HG03469 (cell line): ENCODE data around the gene TRMT1L.
"Not testable (repeated sequence)": the region's sequence is repeated elsewhere in the genome, so short reads cannot be mapped to it uniquely, and the experiment has no call there.

Source experiments
- ATAC-seq: cut with Tn5 transposase; IDR thresholded peaks from one replicate; pipeline ENCODE4 v1.9.1; 2021; ENCODE audit warnings: mild to moderate bottlenecking, moderate library complexity, moderate number of reproducible peaks; ENCODE audit not compliant: unreplicated experiment

The TRMT1L gene, protein sequence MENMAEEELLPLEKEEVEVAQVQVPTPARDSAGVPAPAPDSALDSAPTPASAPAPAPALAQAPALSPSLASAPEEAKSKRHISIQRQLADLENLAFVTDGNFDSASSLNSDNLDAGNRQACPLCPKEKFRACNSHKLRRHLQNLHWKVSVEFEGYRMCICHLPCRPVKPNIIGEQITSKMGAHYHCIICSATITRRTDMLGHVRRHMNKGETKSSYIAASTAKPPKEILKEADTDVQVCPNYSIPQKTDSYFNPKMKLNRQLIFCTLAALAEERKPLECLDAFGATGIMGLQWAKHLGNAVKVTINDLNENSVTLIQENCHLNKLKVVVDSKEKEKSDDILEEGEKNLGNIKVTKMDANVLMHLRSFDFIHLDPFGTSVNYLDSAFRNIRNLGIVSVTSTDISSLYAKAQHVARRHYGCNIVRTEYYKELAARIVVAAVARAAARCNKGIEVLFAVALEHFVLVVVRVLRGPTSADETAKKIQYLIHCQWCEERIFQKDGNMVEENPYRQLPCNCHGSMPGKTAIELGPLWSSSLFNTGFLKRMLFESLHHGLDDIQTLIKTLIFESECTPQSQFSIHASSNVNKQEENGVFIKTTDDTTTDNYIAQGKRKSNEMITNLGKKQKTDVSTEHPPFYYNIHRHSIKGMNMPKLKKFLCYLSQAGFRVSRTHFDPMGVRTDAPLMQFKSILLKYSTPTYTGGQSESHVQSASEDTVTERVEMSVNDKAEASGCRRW

DNA sequence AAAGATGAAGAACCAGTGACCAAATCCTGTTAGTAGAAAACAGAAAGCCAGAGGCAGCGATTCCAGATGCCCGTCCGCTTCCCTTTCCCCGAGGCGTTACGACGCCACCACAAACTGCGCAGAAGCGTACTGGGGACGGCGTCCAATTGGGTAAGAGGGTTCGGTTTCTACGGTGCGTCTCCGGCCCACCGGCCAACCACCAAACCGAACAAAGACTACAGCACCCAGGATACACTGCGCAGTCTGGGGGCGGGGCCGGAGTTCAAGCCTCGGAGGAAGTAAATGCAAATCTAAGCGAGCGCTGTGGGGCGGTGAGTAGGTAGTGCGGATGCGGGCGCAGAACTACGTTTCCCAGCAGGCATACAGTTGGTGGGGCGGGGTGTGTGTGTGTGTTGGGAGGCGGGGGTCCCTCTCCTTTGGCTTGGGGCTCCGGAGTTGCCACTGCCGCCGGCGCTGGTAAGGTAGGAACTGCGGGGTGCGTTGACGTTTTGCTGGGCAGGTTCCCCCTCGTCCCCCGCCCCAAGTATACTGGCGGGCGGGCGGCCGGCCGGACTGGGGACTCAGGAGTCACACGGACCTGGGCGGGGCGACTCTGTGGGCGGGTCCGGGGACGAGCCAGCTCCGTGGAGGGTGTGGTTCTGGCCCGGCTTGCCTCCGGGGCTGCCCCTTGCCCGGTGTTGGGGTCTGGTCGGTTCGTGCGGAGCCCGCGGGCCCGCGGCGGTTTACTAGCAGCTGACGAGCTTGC is at the start of gene TRMT1L, which contains the start of gene SWT1:
Gene TRMT1L, minus strand, starts transcription at position 100 of the 745 bp plus-strand sequence. CDS start 241 bp downstream, outside the sequence.
Gene SWT1, plus strand, starts transcription at position 314 of the 745 bp plus-strand sequence. CDS start 3,675 bp downstream, outside the sequence.
- peak; percentile 88 for ATAC-seq

DNA sequence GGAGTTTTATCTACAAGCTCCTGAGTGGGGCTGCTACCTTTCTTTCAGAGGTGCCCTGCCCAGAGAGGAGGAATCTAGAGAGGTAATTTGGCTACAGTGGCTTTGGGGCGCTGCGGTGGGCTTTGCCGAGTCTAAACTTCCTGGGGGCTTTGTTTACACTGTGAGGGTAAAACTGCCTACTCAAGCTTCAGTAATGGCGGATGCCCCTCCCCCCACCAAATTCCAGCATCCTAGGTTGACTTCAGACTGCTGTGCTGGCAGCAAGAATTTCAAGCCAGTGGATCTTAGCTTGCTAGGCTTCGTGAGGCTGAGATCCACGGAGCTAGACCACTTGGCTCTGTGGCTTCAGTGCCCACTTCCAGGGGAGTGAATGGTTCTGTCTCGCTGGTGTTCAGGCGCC is 44.1 kb upstream of the TRMT1L start:
- no peak for ATAC-seq

- not testable (repeated sequence) for ATAC-seq
Measured at GRCh38 chr1:185198712-185199111, 42.0 kb upstream of the TRMT1L start.

DNA sequence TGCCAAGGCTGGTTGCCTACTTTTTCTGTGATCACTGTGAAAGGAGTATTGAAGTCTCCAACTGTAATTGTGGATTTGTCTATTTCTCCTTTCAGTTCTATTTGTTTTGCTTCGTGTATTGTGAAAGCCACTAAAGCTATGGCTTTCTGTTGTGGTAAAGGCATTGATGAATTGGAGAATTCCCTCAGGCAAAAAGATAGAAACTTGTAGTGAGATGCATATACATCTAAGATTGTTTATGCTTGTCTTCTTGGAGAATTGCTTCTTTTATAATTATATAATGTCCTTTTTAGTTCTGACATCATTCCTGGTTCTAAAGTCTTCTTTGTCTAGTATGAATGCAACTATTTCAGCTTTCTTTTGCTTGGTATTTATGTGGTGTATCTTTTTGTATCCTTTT is 37.0 kb upstream of the TRMT1L start:
- ATAC-seq = no peak

- peak; percentile 68 for ATAC-seq
Measured at GRCh38 chr1:185170291-185170848, 13.6 kb upstream of the TRMT1L start.

DNA sequence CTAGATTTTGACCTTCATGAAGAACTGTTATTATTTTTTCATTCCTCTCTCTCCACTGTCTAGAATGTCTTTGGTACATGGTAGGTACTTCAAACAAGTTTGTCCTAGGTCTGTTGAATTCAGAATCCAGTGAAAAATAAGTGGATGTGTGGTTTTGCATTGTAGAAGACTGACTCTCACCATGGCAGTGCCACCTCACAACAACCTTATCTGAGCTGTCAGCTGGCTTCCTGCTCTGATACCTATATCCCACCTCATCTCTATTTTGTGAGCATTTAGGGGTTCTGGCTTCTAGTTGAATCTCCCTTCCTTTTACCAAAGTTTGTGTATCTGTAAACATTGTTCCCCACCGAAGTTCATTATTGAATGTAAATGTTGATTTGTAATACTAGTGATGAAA is 9.4 kb upstream of the TRMT1L start:
- ATAC-seq = no peak

DNA sequence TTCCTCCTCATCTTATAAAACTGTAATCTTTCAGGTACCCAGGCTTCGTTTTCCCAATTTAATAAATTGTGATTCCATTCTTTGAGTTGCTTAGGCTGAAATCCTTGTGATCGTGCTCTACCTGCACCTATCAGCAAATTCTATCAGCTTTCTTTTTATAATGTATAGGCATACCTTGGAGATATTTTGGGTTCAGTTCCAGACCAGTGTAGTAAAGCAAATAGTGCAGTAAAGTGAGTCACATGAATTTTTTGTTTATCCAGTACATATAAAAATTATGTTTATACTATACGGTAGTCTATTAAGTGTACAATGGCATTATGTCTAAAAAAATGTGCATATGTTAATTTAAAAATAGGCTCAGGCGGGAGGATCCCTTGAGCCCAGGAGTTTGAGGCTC is 5.7 kb upstream of the TRMT1L start:
- no peak for ATAC-seq

DNA sequence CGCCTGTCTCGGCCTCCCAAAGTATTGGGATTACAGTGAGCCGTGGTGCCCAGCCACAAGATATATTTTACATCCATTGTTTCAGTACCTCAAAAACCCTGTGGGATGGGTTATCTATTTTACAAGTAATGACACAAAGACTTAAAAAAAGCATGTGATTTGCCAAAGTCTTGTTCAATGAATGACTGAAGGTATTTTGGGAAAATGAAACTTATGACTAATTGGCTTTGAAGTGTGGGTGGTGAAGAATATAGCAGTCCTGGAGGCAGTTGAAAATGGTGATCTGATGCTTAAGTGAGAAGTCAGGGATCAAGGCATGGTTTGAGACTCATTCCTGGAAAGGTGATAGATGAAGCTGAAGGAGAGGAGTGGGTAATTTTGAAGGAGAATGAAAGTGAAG is 3.2 kb upstream of the TRMT1L start:
- no peak for ATAC-seq

DNA sequence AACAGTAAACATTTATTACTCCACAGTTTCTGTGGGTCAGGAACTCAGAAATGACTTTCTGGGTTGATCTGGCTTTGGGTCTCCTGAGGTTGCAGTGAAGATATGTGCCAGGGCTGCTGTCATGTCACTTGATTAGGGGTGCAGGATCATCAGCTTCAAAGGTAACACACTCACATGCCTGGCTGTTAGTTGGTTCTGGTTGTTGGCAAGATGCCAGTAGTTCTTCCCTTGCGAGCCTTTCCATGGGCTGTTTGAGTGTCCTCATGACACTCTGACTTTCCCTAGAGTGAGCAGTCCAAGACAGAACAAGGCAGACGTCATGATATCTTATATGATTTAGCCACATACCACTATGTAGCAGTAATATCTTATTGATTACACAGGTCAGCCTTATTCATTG is 2.0 kb upstream of the TRMT1L start:
- no peak for ATAC-seq

DNA sequence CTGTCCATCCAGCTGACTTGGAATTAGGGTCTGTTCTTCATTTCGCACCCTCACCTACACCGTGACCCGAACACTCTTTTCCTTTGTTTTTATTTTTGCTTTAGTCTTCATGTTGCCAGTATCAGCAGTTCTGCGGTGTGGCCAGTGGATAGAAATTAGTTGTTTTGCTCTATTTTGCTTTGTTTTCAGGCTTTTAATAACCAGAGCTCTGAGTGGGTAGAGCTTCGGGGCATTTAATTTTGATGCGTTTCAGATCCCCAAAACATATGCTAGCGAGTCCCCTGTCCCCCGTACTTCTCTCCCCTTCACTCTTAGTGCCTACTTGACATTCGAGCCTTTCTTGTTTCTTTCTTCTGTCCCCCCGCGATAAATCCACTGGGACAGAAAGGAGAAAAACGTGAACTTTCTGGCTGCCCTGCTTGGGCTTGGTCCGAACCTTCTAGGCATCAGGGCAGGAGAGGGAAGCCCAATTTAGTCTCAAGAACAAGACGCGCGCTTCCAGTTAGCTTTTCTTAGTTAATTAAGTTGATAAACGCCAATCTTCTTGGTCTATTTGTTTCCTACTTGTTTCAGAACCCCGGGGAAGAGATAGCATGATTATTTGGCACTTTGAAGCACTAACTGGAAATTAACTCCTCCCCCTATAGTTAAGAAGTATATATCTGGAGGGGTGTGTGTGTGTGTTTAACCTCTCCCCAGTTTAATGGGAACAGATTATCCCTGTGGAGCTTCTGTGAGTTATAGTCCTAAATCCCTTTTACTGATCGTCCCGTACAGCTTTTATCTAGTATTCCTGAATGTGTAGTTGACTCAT is 1.1 kb upstream of the TRMT1L start:
- ATAC-seq = no peak

GRCh38 chr1:185156288-185156853 is 382 bp downstream of the TRMT1L start:
- ATAC-seq = peak; percentile 10

GRCh38 chr1:185155600-185156287 is 1.0 kb downstream of the TRMT1L start:
- no peak for ATAC-seq

- no peak for ATAC-seq
Measured at GRCh38 chr1:185154912-185155513, 1.7 kb downstream of the TRMT1L start.

GRCh38 chr1:185152187-185152767 is 4.5 kb downstream of the TRMT1L start:
- no peak for ATAC-seq

GRCh38 chr1:185151215-185151614 is 5.5 kb downstream of the TRMT1L start:
- no peak for ATAC-seq

DNA sequence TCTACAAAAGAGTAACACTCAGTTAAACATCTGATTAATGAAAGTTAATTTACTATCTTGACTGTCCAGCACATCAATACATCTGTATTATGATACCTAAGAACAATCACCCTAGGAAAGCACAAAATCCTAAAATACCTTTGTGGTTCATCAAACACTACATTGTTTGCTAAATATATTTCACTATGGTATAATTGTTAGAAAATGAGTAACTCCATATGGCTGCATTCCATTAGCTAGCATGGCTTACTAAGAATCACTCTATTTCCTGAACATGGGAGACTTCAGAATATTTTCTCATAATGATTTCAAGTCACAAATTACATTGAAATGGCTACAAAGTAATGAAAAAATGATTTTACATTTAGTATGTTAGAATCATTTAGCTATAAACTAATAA is 12.5 kb downstream of the TRMT1L start:
- ATAC-seq = no peak

- no peak for ATAC-seq
Measured at GRCh38 chr1:185139246-185139645, 17.5 kb downstream of the TRMT1L start.

DNA sequence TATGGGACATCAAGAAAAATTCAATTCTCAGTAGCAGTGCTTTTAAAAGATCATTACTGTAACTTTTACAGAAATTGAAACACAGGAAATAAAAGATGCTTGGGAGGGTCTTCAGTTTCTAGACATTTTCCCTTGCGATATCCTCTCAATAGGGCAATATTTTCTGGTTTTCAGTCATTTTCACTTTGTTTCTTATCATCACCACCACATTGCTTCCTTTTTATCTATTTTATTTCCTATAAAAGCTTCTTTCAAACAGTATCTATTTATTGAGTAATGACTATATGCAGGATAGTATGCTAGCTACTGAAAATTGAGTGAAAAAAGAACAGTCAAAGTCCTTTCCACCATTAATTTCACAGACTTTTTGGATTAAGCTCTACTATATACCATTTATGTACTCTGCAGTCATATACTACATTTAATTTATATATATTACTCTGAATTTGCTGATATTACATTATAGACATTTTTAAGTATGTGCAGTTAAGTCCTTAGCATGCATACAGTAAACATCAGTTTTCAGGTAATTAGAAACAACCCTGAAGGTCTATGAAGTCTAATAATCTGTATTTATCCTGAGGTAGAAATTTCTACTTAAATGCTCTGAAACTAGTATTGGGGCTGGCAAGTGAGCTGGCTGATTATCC is 18.7 kb downstream of the TRMT1L start:
- ATAC-seq = no peak
